ENCODE data around the gene ARAP2.

ARAP2 gene

DNA sequence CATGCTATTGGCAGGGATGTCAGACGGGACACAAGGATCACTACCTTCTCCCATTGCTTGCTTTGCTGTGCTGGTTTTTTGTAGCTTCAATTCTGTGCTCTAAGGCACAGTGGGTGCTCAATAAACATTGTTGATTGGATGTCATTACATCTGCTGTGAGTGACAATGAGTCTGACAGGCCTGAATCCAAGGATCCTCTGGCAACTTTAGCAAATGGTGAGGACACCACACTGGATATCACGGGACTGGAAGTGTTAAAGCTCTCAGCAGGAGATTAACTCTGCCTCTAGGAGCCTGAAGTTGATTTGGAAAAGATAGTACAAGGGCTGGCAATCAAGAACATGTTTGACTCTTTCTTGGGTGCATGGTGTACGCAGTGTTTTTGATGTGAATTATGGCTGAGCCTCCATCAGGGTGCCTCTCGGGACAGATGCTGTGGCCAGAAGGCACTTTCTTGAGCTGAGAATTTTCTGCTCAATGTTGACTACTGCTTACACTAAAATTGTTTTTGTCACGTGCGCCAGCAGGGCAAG is 217.9 kb downstream of the ARAP2 start:
- H3K79me2 ChIP-seq (ENCODE audit: insufficient read depth, low read length) = no peaks in the 10 kb centered on the region
- H3K9me3 ChIP-seq (ENCODE audit: insufficient read depth, low read depth, low read length) = no peaks in the 10 kb centered on the region
- H3K4me2 ChIP-seq (ENCODE audit: low read depth, low read length, poor library complexity, severe bottlenecking) = no peak overlapping the region
- no peak overlapping the region for H2AFZ ChIP-seq (ENCODE audit: low read length)
- no peaks in the 10 kb centered on the region for H3K9me2 ChIP-seq (replicated peaks; ENCODE audit: low read depth, low read length)
- H3K36me3 ChIP-seq (ENCODE audit: insufficient read depth, low read length) = no peaks in the 10 kb centered on the region
- no peaks in the 10 kb centered on the region for H3F3A ChIP-seq (ENCODE audit: low read depth)
- no peaks in the 10 kb centered on the region for H3K4me1 ChIP-seq (ENCODE audit: insufficient read depth, low read length, poor library complexity, severe bottlenecking)
- H4K20me1 ChIP-seq (ENCODE audit: insufficient read depth, low read length, poor library complexity, severe bottlenecking) = no peaks in the 10 kb centered on the region
- H3K4me3 ChIP-seq (ENCODE audit: low read length, poor library complexity, severe bottlenecking) = no peak overlapping the region
- TF ChIP-seq, protein P1, sequence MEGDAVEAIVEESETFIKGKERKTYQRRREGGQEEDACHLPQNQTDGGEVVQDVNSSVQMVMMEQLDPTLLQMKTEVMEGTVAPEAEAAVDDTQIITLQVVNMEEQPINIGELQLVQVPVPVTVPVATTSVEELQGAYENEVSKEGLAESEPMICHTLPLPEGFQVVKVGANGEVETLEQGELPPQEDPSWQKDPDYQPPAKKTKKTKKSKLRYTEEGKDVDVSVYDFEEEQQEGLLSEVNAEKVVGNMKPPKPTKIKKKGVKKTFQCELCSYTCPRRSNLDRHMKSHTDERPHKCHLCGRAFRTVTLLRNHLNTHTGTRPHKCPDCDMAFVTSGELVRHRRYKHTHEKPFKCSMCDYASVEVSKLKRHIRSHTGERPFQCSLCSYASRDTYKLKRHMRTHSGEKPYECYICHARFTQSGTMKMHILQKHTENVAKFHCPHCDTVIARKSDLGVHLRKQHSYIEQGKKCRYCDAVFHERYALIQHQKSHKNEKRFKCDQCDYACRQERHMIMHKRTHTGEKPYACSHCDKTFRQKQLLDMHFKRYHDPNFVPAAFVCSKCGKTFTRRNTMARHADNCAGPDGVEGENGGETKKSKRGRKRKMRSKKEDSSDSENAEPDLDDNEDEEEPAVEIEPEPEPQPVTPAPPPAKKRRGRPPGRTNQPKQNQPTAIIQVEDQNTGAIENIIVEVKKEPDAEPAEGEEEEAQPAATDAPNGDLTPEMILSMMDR (conservative IDR thresholded peaks at IDR 0.05; ENCODE audit: low read length) = no peak
- TF ChIP-seq EZH2phosphoT487 (IDR thresholded peaks at IDR 0.05; ENCODE audit: borderline replicate concordance) = no peak
- no peak overlapping the region for H3K9ac ChIP-seq (ENCODE audit: low read depth, low read length, poor library complexity, severe bottlenecking)
- H3K27me3 ChIP-seq (ENCODE audit: insufficient read depth, low read length, poor library complexity, severe bottlenecking) = no peaks in the 10 kb centered on the region

- Histone ChIP-seq H3K9me2 (replicated peaks; ENCODE audit: low read depth, low read length) (no peaks in the 10 kb centered on the region), H3K79me2 (ENCODE audit: insufficient read depth, low read length) (no peaks in the 10 kb centered on the region), H3K4me3 (ENCODE audit: low read length, poor library complexity, severe bottlenecking) (no peak overlapping the region), H3K4me1 (ENCODE audit: insufficient read depth, low read length, poor library complexity, severe bottlenecking) (no peaks in the 10 kb centered on the region), H3K27me3 (ENCODE audit: insufficient read depth, low read length, poor library complexity, severe bottlenecking) (no peaks in the 10 kb centered on the region), H3K9me3 (ENCODE audit: insufficient read depth, low read depth, low read length) (no peaks in the 10 kb centered on the region), H3K4me2 (ENCODE audit: low read depth, low read length, poor library complexity, severe bottlenecking) (no peak overlapping the region), H3F3A (ENCODE audit: low read depth) (no peaks in the 10 kb centered on the region), H2AFZ (ENCODE audit: low read length) (no peak overlapping the region), H4K20me1 (ENCODE audit: insufficient read depth, low read length, poor library complexity, severe bottlenecking) (no peaks in the 10 kb centered on the region), H3K9ac (ENCODE audit: low read depth, low read length, poor library complexity, severe bottlenecking) (no peak overlapping the region), H3K36me3 (ENCODE audit: insufficient read depth, low read length) (no peaks in the 10 kb centered on the region)
- TF ChIP-seq, protein P1 (conservative IDR thresholded peaks at IDR 0.05; ENCODE audit: low read length) = no peak
- no peak for TF ChIP-seq EZH2phosphoT487 (IDR thresholded peaks at IDR 0.05; ENCODE audit: borderline replicate concordance)
Observed at GRCh38 chr4:36024901-36025660, 219.2 kb downstream of the ARAP2 start.

- no peaks in the 10 kb centered on the region for H3F3A ChIP-seq (ENCODE audit: low read depth)
- TF ChIP-seq EZH2phosphoT487 (IDR thresholded peaks at IDR 0.05; ENCODE audit: borderline replicate concordance) = no peak
- TF ChIP-seq, protein P1 (conservative IDR thresholded peaks at IDR 0.05; ENCODE audit: low read length) = no peak
- H2AFZ ChIP-seq (ENCODE audit: low read length) = no peak overlapping the region
- H3K27me3 ChIP-seq (ENCODE audit: insufficient read depth, low read length, poor library complexity, severe bottlenecking) = no peaks in the 10 kb centered on the region
- H3K4me3 ChIP-seq (ENCODE audit: low read length, poor library complexity, severe bottlenecking) = no peak overlapping the region
- no peaks in the 10 kb centered on the region for H3K79me2 ChIP-seq (ENCODE audit: insufficient read depth, low read length)
- H3K4me1 ChIP-seq (ENCODE audit: insufficient read depth, low read length, poor library complexity, severe bottlenecking) = no peaks in the 10 kb centered on the region
- no peaks in the 10 kb centered on the region for H3K9me3 ChIP-seq (ENCODE audit: insufficient read depth, low read depth, low read length)
- no peak overlapping the region for H3K4me2 ChIP-seq (ENCODE audit: low read depth, low read length, poor library complexity, severe bottlenecking)
- H4K20me1 ChIP-seq (ENCODE audit: insufficient read depth, low read length, poor library complexity, severe bottlenecking) = no peaks in the 10 kb centered on the region
- no peaks in the 10 kb centered on the region for H3K36me3 ChIP-seq (ENCODE audit: insufficient read depth, low read length)
- no peaks in the 10 kb centered on the region for H3K9me2 ChIP-seq (replicated peaks; ENCODE audit: low read depth, low read length)
- H3K9ac ChIP-seq (ENCODE audit: low read depth, low read length, poor library complexity, severe bottlenecking) = no peak overlapping the region
Observed at GRCh38 chr4:36020351-36020750, 224.0 kb downstream of the ARAP2 start.

Measured in Loucy (cell line).